GM19395 (cell line): ENCODE measurements around the gene LPCAT2.

ENCODE experiments used
- ATAC-seq: cut with Tn5 transposase; IDR thresholded peaks from one replicate; pipeline ENCODE4 v1.9.1; 2021; ENCODE audit warnings: mild to moderate bottlenecking, moderate library complexity; ENCODE audit not compliant: unreplicated experiment

The LPCAT2 gene

DNA sequence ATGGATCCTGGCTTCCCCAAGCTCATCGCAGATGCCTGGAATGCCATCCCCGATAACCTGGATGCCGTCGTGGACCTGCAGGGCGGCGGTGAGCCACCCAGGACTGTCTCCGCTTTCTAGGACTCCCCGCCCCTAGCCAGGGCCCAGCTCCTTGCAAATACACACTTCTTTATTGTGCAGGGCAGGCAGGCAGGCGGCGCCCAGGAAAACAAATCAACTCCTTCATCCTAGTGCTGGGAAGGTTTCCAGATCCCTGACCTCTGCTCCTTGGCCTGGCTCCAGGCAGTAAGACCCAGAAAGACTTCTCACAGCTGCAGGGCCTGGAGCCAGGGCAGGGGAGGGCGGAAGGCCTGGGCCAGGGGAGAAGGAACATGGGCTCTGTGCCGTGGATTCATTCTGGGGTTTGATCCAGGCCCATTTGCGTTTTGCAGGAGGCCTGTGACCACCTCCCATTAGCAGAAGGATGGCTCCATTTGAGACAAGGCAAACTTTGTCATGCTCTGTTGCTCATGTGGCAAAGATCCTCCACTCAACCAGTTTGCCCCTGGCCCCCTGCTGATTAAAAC lies 6.0 kb upstream of the LPCAT2 start:
- ATAC-seq = no peak

DNA sequence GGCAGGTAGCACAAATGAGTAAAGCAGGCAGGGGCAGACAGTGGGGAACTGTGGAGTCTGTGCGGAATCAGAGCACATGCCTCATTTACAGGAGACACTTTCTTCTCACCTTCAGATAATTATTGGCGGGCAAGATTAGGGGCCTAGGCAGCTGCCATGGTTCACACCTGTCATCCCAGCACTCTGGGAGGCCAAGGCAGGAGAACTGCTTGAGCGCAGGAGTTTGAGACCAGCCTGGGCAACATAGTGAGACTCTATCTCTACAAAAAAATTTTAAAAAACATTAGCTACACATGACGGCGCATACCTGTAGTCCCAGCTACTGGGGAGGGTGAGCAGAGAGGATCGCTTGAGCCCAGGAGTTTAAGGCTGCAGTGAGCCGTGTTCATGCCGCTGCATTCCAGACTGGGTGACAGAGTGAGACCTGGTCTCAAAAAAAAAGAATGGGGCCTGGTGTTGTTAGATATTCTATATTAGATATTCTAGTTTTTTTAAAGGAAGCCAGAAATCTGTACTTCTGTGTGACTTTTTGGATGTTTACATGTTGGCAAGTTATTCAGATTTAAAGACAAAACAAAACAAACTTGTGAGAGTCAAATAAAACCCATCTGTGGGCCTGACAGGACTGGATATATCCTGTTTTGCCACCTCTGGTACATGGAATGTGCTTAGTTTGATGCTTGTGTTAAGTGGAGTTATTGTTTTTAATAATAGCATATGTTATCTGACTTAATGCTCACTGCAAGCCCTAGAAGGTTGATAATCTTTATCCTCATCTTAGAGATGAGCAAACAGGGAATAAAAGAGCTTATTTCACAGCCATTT lies 4.9 kb upstream of the LPCAT2 start:
- ATAC-seq = no peak

DNA sequence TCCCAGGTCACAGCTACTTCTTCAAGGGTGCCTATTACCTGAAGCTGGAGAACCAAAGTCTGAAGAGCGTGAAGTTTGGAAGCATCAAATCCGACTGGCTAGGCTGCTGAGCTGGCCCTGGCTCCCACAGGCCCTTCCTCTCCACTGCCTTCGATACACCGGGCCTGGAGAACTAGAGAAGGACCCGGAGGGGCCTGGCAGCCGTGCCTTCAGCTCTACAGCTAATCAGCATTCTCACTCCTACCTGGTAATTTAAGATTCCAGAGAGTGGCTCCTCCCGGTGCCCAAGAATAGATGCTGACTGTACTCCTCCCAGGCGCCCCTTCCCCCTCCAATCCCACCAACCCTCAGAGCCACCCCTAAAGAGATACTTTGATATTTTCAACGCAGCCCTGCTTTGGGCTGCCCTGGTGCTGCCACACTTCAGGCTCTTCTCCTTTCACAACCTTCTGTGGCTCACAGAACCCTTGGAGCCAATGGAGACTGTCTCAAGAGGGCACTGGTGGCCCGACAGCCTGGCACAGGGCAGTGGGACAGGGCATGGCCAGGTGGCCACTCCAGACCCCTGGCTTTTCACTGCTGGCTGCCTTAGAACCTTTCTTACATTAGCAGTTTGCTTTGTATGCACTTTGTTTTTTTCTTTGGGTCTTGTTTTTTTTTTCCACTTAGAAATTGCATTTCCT lies 3.4 kb upstream of the LPCAT2 start:
- no peak for ATAC-seq

DNA sequence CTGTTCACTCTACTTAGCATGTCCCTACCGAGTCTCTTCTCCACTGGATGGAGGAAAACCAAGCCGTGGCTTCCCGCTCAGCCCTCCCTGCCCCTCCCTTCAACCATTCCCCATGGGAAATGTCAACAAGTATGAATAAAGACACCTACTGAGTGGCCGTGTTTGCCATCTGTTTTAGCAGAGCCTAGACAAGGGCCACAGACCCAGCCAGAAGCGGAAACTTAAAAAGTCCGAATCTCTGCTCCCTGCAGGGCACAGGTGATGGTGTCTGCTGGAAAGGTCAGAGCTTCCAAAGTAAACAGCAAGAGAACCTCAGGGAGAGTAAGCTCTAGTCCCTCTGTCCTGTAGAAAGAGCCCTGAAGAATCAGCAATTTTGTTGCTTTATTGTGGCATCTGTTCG lies 2.8 kb upstream of the LPCAT2 start:
- no peak for ATAC-seq

DNA sequence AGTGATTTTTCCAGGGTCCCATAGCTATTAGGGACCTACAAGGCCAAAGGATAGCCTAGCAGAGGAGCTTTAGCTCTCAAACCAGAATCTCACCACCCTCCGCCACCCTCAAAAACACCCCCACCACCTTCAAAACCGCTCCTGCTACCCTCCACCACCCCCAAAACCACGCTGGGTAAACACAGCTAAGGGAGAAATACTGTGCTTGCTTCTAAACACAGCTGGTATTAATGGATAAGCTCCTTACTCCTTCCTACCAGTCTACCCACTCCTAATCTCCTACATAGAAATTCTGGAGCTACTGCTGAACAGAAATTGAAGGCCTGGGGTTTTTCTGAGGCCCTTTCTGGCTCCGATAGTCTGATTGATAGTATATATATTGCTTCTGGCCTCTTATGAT lies 2.2 kb upstream of the LPCAT2 start:
- ATAC-seq = no peak

DNA sequence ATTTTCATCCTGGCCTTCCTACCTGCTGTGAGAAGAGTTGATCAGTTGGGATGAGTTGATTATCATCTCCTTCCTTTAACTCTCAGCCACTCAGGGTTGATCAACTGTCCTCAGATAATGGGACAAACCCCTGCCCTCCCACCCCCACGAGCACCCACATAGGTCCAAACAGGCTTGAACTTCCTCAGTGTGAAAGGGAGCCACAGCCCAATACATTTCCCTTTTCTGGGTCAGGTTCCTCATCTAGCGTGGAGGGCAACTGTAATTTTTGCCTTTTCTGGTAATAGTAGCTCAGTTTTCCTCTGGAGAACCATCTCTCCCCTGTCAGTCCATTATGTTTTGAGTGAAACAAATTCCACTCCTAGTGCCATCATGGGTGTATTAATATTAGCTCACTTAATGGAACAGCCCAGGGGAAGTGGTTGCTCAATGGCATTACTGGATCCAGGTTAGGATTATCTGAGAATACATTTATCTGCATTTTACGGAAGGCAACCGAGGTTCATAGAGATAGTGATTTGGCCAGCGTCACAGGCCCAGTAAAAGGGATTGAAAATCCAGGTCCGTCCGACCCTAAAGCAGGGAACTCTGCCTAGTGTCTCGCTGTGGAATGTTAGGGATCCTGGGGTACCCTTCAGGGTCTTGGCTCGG lies 476 bp upstream of the LPCAT2 start:
- no peak for ATAC-seq

DNA sequence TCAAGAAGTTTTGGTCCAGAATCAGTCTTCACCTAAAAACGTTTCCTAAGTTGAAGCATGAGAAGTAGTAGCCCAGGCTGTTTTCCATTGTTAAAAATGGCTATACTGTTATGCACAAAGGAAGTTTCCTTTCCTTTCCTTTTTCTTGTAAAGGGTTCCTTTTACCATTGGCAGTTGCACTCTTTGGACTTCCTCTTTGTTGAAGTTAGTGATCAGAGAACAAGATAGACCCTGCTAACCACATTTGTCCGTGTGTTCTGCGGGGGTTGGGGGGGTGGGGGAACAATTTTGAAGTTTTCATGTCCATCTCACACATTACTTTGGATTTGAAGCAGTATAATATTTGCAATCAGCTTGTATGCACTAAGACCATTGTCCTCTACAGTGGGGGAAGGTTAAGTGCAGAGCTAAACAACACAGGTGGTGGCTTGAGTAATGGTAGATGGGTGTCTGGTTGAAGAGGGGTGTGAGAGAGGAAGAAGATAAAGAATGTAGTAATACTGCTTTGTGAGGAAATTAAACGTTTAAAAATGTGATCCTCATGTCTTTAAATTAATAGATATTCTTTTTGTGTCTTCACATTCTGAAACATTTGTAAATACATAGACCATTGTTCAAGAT lies 1.4 kb downstream of the LPCAT2 start:
- no peak for ATAC-seq

DNA sequence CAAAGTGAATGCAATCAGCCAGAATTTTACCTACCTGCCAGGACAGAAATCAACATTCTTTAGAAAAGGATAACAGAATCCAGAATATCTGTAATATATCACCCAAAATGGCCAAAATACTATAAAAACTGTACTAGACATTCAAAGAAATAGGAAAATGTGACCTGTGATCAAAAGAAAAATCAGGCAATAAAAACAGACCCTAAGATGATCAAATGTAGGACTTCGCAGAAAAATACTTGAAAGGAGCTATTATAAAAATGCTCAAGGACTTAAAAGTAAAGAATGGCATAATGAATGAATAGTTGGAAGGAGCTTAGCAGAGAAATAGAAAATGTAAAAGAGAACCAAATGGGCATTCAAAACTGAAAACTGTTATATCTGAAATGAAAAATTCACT lies 4.1 kb downstream of the LPCAT2 start:
- ATAC-seq = no peak

DNA sequence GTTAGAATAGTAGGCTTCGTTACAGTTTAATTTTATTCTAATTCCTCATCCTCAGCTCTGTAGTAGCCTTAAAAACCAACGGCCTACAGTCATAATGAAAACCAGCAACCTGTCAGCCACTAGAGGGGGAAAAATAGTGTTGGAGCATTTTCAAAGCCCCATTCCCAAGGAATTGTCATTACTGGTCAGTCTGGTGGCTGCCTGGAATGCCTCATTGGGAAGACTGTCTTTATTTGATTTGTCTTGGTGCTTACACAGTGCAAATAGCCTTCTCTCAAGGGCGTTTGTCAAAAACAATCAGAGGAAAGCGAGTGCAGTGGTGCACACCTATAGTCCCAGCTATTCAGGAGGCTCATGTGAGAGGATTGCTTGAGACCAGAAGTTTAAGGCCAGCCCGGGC lies 4.7 kb downstream of the LPCAT2 start:
- ATAC-seq = no peak

DNA sequence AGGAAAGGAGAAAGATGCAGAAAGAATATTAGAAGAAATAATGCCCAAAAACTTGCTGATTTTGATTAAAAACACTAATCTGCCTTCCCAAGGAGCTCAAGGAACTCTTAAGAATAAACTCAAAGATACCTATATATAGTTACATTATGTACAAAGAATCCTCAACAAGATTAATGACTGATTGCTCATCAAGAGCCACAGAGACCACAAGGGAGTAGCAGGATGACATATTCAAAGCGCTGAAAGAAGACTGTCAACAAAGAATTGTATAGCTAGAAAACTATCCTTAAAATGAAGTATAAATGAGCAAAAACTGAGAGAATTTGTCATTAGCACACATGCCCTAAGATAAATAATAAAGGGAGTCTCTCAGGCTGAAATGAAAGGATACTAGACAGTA lies 6.2 kb downstream of the LPCAT2 start:
- ATAC-seq = no peak

DNA sequence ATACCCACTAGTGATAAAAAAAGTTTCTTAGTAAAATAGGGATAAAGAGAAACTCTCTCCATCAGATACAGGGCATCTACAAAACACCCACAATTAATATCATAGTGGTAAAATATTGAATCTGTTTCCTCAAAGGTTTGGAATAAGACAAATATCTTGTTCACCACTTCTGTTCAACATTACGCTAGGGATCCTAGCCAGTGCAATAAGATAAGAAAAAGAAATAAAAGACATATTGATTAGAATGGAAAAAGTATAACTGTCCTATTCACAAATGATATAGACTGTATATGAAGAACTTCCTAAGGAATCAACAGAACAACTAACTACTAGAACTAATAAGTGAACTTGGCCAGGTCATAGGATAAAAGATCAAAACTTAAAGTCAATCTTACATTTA lies 12.9 kb downstream of the LPCAT2 start:
- no peak for ATAC-seq

DNA sequence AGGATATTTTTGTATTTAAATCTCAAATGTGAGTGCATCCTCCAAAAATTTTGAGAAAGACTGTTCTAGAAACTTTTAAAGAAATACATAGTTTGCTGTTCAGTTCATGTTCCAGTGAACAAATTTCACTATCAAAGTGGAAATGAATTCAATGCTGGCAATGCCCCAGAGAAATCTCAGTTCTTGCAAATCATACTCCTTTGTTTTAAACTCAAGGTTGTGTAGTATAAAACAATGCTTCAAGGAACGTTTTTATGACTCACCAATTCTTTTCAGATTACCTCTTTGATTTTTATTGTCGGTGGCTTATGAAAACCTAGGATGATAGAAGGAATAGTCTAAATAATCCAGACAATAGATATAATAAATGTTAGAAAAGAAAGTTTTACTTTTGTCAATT lies 17.6 kb downstream of the LPCAT2 start:
- ATAC-seq = no peak

DNA sequence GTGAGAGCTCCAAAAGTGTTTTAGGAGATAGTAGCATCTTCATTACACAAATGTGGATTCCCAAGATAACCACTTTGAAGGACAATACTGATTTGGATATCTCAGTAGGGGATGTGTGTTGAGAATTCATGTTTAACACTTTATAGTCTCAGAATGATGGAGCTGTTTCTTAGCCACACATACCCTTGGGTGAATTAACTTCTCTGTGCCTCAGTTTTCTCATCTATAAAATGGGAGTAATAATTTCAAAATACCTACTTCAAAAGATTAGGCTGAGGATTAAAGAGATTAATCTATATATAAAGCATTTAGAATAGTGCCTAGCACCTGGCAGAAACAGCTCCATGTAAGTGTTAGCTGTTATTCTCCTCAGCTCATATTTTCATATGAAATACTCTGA lies 19.0 kb downstream of the LPCAT2 start:
- ATAC-seq = no peak

DNA sequence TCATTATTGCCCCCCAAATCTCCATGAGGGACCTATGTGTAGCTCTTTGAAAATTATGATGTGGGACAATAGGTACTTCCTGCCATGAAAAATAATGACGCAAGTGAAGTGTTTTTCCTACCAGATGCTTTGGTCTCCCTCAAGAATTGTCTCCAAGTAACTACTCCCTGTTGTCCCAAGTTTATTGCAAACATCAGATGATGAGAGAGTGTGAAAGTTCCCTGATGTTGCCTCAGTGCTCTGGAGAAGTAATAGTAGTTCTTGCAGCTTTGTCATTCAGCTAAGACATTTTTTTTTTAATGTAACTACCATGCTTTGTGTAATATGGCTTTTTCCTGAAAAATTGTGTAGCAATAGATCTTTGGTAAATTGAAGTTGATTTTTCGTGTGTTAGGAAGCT lies 20.1 kb downstream of the LPCAT2 start:
- ATAC-seq = no peak

DNA sequence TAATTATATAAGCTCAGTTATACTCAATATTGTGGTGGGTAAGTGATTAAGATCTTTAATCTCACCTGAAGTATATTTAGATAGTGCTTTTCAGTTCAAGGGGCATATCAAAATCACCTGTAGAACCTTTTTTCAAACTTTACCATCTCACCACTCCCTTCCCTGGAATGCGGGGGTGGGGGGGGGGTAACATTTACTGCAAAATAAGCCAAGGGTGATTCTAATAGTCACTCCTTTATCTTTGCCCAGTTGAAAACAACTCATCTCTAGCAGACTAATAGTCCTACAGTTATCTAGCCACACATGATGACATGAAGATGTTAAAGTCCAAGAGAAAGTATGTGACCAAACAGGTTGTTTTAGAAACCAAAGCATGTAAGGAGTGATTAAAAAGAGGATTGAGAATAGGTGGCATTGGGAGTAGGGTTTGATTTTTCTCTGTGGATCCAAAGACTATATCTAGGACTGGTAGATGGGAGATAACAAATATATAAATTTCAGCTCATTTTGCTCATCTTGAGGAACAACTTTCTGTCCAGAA lies 21.5 kb downstream of the LPCAT2 start:
- no peak for ATAC-seq

DNA sequence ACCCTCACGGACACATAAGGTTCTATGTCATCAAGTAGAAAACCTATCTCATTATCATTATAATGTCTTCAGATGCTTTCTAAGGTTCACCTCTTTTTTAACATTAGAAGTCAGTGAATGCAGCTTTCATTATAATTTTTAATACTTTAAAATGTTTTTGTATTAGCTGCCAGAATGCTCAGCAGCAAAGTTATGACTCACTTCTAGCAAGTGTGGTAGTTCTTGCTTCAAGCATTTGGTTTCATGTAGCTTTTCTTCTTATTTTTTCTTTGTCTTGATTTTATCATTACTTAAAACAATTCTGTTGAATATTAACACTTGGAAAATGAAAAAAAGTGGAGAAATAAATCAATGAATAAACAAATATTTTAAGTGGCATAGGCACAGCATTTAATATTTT lies 23.4 kb downstream of the LPCAT2 start:
- no peak for ATAC-seq

DNA sequence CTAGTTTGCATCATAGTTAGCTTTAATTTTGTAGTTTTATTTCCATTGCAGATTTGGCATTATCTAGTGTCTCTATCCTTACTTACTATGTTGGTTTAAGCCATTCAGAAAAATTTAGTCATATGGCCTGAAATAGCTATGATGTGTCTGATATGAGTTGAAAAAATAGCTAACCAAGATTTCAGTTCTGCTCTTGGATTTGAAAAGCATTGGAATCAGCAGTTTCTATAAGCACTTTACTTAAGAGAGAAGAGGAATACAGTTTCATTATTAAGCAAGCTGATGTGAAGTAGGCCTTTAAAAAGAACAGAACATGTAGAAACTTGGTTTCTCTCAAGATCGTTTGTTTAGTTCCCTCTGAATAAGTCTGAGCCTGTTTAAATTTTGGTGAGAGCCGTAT lies 25.9 kb downstream of the LPCAT2 start:
- ATAC-seq = no peak

DNA sequence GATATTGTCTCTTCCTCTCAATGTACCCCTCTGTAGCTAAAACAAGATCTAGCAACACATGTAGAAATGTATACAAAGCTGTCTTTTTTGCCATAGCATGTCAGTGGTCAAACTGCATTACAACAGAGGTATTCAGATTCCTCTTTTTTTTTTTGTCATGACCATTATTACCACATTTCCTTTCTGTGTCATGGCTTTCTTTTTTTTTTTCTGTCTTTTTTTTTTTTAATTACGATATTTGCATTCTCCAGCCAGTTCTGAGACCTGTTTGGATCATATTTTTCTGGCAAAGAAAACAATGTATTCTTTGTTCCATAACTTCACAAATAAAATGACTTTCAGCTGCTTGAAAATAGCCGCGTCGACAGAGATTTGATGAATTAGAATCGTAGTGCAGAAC lies 30.2 kb downstream of the LPCAT2 start:
- no peak for ATAC-seq

DNA sequence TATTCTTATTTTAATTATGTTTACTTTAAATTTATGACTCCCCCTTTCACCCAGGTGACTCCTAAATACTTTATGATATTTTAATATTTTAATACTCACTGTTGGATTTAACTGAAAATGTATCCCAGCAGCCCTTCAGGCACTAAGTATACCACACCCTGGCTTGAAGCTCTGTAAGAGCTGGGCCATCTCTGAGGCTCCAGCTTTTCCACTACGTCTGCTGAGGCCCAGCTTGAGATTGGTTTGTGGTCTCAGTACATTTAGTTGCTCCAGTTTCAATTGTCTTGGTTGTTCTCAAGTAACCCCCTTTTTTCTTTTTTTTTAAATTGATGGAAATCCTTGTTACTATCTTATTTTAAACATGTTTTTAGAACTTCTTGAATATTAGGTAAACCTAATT lies 30.6 kb downstream of the LPCAT2 start:
- no peak for ATAC-seq

DNA sequence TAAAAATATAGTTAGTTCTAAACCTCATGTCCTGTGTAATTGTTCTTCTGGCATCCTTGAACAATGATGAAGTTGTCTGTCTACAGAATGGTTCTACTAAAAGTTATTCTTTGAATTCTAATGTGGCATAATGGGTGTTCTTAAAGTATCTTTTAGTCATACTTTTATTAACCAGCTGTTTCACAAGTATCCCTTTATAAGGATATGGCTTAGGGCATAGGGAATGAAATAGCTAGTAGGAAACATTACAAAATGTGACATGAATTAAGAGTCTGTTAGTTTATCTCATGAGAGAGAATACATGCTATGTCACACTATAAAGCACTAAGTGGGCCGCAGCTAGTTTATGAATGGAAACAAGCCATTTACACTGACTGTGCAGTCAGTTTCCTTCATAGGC lies 31.3 kb downstream of the LPCAT2 start:
- ATAC-seq = no peak

DNA sequence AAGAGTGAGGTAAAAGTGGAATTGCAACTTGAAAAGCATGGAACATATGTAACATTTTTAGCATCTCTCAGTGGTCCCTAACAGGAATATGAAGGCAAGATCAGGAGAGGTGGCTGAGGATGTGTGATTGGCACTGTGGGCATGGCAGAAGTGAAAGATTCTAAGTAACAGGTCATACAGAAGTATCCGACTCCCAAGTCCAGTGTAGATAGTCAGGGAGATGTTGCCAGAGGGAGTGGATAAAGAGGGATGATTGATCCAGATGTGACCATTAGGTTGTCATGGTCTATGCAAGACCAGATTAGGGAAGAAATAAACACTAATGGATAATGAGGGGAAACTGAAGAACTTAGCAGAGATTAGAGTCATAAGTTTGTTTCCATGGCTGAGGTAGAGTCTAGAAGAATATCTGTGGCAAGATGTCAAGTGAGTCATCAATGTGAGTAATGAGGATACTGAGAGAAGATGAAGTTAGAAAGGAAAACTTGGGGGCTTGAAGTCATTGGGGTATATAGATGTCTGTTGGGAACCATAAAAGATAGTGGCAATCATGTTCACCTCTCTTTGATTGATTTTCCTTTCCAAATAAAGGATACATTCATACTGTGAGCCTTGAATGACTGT lies 33.7 kb downstream of the LPCAT2 start:
- no peak for ATAC-seq
